A549 treated with Mapracorat at 1 μM for 4 hours (cell line): ENCODE measurements around the gene SH3YL1. TPM values are rescaled to one million over a fixed set of nuclear protein-coding genes. Genes with fewer than 3 reads are reported as not detected.

Experiments
- total RNA-seq: library from RNA; stranded (reverse); fragments of 200-300 nt; extraction: Qiagen RNA extraction; gene quantifications from 5 replicates; pipeline ENCODE4 v1.2.3, GENCODE V29; 2022

The SH3YL1 gene, protein sequence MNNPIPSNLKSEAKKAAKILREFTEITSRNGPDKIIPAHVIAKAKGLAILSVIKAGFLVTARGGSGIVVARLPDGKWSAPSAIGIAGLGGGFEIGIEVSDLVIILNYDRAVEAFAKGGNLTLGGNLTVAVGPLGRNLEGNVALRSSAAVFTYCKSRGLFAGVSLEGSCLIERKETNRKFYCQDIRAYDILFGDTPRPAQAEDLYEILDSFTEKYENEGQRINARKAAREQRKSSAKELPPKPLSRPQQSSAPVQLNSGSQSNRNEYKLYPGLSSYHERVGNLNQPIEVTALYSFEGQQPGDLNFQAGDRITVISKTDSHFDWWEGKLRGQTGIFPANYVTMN
- total RNA-seq, result 7.4 to 9.8 TPM (median 8.7 TPM) in 5 replicates

DNA sequence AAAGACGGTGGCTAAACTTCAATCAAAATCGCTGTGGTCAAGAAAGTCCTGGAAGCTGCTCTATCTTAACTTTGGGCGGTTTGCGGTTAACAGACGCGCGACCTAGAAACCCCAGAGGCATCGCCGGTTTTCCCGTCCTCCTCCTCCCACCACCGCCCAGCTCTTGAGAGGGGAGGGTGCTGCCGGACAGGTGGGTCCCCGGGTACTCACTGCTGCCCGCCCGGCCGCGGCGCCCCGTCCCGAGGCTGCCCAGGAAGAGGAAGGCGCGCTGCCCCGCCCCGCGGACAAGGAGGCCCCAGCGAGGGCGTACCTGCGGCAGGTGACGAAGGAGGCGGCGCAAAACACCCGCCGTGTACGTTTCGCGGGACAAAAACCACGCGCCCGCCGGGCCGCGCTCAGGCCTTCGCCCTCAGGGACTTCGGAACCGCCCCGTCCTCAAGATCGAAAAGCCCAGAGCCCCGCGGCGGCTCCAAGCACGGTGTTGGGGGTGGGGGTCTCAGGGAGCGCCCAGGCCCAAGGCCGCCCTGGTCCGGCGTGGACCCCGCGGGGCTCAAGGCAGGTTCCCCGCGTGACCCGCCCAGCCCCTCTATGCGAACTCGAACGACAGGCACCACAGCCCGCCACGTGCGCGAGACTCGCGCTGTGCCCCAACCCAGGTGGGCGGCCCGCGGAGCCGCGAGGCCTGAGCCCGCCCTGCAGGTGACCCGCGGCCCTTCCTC lies at the start of gene SH3YL1:
TSS of gene SH3YL1 (minus strand) at position 259 of the 719 bp plus-strand sequence. CDS start at position 211, 48 bp downstream.

DNA sequence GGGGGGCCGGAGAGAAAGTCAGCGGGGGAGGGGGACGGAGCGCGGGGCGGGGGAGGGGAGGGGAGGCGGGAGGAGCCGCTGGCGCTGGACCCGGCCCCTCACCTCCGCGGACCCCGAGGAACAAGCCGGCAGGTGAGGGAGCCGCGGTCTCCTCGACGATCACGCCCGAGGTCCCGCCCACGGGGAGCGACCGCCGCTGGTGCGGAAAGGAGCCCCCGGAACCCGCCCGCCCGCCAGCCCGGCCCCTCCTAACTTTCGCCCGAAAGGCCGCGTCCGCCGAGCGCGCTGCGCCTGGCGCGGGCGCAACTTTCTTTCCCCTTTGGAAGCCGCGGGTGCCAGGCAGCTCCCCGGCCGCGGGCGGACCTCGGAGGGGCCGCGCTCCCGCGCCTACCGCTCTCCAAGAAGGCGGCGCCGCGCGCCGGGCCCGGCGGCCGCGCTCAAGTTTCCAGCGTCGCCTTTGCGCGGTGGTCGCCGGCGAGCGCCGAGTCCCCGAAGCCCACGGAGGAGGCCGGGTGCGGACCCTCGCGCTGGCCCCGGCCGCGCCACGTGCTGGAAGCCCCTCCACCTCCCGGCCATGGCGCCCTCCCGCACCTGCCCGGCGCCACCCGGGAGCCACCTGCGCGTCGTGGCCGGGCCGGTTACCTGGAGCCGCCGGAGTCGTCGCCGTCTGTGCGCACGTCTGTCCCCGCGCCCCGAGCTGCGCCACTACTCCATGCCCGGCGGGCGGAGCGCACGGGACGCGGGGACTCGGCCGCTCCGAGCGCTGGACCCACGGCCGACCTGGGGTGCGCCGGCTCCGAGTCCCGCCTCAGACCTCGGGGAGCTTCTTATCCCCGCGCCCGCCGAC lies 24.3 kb upstream of the SH3YL1 start, which contains the start of gene ALKAL2:
TSS of gene ALKAL2 (minus strand) at position 181 of the 847 bp plus-strand sequence. CDS start 256 bp downstream, outside the sequence.

DNA sequence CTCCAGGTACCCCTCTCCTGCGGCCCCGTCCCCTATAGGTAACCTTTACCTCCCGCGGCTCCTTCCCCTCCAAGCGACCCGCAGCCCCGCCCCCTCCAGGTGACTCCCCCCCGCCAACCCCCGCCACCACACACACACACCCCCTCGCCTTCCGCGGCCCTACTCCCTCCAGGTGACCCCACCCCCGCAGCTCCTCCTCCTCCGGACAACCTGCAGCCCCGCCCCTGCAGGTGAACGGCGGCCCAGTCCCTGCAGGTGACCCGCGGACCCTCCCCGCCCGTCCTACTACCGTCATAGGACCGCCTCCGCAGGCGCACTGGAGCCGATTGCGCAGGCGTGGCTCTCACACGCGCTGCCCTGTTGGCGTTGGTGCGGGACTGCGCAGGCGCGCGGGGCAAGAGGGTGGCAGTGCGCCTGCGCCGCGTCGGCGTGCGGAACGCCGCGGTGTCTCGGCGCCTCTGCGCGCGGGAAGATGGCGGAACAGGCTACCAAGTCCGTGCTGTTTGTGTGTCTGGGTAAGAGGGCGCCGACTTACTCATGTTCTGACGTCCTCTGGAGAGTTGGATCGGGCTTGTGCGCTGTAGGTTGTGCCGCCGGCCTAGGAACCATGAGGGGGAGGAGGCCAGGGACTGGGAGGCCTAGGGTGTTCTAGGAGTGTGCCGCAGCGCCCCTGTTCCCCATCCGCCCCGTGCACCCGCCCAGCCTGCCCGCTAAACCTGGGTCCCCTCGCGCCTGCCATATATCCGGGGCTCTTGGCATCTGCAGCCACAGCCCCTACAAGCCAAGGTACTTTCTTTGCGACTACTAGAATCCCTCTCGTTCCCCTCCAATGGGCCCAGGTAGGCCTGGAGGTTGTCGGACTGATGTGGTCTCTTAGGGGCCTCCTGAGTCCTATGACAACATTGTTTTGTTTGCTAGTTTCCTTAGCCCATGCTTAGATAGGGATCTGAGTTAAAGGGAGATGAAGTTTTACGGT lies 949 bp upstream of the SH3YL1 start, which contains the start of gene ACP1:
TSS of gene ACP1 (plus strand) at position 455 of the 976 bp plus-strand sequence. CDS start at position 473, 18 bp downstream.

Other genes with a start within 250 kb of the SH3YL1 start
- gene FAM110C, start 217.5 kb downstream of the SH3YL1 start, total RNA-seq, result 0.05 to 0.42 TPM (median 0.17 TPM) in 5 replicates
- 186 to 243 TPM (median 192 TPM) in 5 replicates for gene ACP1, start 915 bp upstream of the SH3YL1 start, total RNA-seq
- not detected in 5 replicates for gene ALKAL2, start 24.1 kb upstream of the SH3YL1 start, total RNA-seq